HEK293 (cell line): ENCODE measurements around the gene TLR10.

Experiments used
- CTCF ChIA-PET: fragments of 350-600 bp; formaldehyde crosslinking; extraction: SDS; loops from one replicate; lab custom pipeline; 2021; ENCODE audit warnings: antibody characterized with exemption; lab: Yijun Ruan, JAX
- POLR2A ChIA-PET: fragments of 300-600 bp; formaldehyde crosslinking; extraction: SDS; loops from one replicate; lab custom pipeline; 2020; ENCODE audit warnings: antibody characterized with exemption, inconsistent platforms; lab: Yijun Ruan, JAX
- H3K27ac ChIP-seq: fragments of 200-500 bp; sonication (Bioruptor generic); 2 replicates; pipeline ENCODE4 v1.5.1; 2014; ENCODE audit warnings: low read depth, low read length, control low read depth, inconsistent platforms; ENCODE audit errors: extremely low read depth
- H3K36me3 ChIP-seq, 2 experiments: fragments of 200-500 bp in 1 of 2; sonication (Bioruptor generic) in 1 of 2; 1 replicate in 1 of 2; 2 replicates in 1 of 2; pipeline ENCODE4 v1.5.1; 2014 to 2017; ENCODE audit warnings: inconsistent platforms in 2 of 2, low read length in 2 of 2; ENCODE audit not compliant: control insufficient read depth in 2 of 2, insufficient read depth in 1 of 2
- H3K4me1 ChIP-seq: fragments of 200-500 bp; sonication (Bioruptor generic); 2 replicates; pipeline ENCODE4 v1.5.1; 2014; ENCODE audit warnings: mild to moderate bottlenecking, low read length, inconsistent platforms; ENCODE audit not compliant: control insufficient read depth, insufficient read depth
- H3K4me3 ChIP-seq: 2 replicates; pipeline ENCODE4 v1.5.1; 2011; ENCODE audit warnings: low read depth, mild to moderate bottlenecking, control low read depth, low read length, moderate library complexity
- H3K9me3 ChIP-seq: fragments of 200-500 bp; sonication (Bioruptor generic); 2 replicates; pipeline ENCODE4 v1.5.1; 2014; ENCODE audit warnings: low read depth, low read length, inconsistent platforms; ENCODE audit not compliant: control insufficient read depth, insufficient read depth
- GLIS2 ChIP-seq: fragments of 450-650 bp; formaldehyde crosslinking; IDR thresholded peaks from 2 replicates; pipeline ENCODE4 v1.5.1; 2016; ENCODE audit warnings: missing biosample characterization, missing genetic modification characterization
- SALL2 ChIP-seq: fragments of 450-650 bp; formaldehyde crosslinking; IDR thresholded peaks from 2 replicates; pipeline ENCODE4 v1.5.0; 2017; ENCODE audit warnings: missing biosample characterization, mild to moderate bottlenecking, missing genetic modification characterization, borderline replicate concordance
- SCRT2 ChIP-seq: fragments of 450-650 bp; formaldehyde crosslinking; IDR thresholded peaks from 2 replicates; pipeline ENCODE4 v1.5.1; 2016; ENCODE audit warnings: missing biosample characterization, missing genetic modification characterization
- SETDB1 ChIP-seq: IDR thresholded peaks from one replicate; pipeline ENCODE4 v1.6.1; 2017; ENCODE audit warnings: mild to moderate bottlenecking, low read length, moderate library complexity, mixed read lengths; ENCODE audit not compliant: insufficient read length
- SP2 ChIP-seq: fragments of 450-650 bp; formaldehyde crosslinking; IDR thresholded peaks from 2 replicates; pipeline ENCODE4 v1.5.1; 2016; ENCODE audit warnings: missing biosample characterization, missing genetic modification characterization
- ZNF112 ChIP-seq: fragments of 450-650 bp; formaldehyde crosslinking; IDR thresholded peaks from 2 replicates; pipeline ENCODE4 v1.5.0; 2017; ENCODE audit warnings: missing biosample characterization, missing genetic modification characterization
- ZNF114 ChIP-seq: fragments of 450-650 bp; formaldehyde crosslinking; IDR thresholded peaks from 2 replicates; pipeline ENCODE4 v1.5.0; 2017; ENCODE audit warnings: missing biosample characterization, missing genetic modification characterization
- ZNF138 ChIP-seq: fragments of 450-650 bp; formaldehyde crosslinking; IDR thresholded peaks from 2 replicates; pipeline ENCODE4 v1.5.1; 2016; ENCODE audit warnings: missing biosample characterization, missing genetic modification characterization, borderline replicate concordance
- ZNF184 ChIP-seq: fragments of 450-650 bp; IDR thresholded peaks from 2 replicates; pipeline ENCODE4 v1.5.1; 2018; ENCODE audit warnings: missing biosample characterization, mild to moderate bottlenecking, missing genetic modification characterization
- ZNF211 ChIP-seq: fragments of 450-650 bp; formaldehyde crosslinking; IDR thresholded peaks from 2 replicates; pipeline ENCODE4 v1.5.1; 2016; ENCODE audit warnings: low read depth, missing biosample characterization, missing genetic modification characterization
- ZNF324 ChIP-seq: fragments of 450-650 bp; formaldehyde crosslinking; IDR thresholded peaks from 2 replicates; pipeline ENCODE4 v1.5.1; 2016; ENCODE audit warnings: missing biosample characterization, missing genetic modification characterization
- ZNF560 ChIP-seq: fragments of 450-650 bp; formaldehyde crosslinking; IDR thresholded peaks from 2 replicates; pipeline ENCODE4 v1.5.1; 2017; ENCODE audit warnings: missing biosample characterization, missing genetic modification characterization, borderline replicate concordance
- ZNF571 ChIP-seq: fragments of 450-650 bp; formaldehyde crosslinking; IDR thresholded peaks from 2 replicates; pipeline ENCODE4 v1.5.0; 2017; ENCODE audit warnings: missing biosample characterization, missing genetic modification characterization
- ZXDB ChIP-seq: fragments of 450-650 bp; formaldehyde crosslinking; IDR thresholded peaks from 2 replicates; pipeline ENCODE4 v1.5.1; 2016; ENCODE audit warnings: missing biosample characterization, missing genetic modification characterization
- TF ChIP-seq, protein P1 (sequence below): fragments of 450-650 bp; formaldehyde crosslinking; optimal IDR thresholded peaks from 2 replicates; pipeline ENCODE3; 2016; ENCODE audit warnings: missing biosample characterization, mild to moderate bottlenecking, missing genetic modification characterization
- TF ChIP-seq, protein P2 (sequence below): fragments of 450-650 bp; formaldehyde crosslinking; IDR thresholded peaks from 2 replicates; pipeline ENCODE4 v1.5.1; 2016; ENCODE audit warnings: missing biosample characterization, missing genetic modification characterization, low read depth
- TF ChIP-seq, protein P3 (sequence below): fragments of 450-650 bp; formaldehyde crosslinking; IDR thresholded peaks from 2 replicates; pipeline ENCODE4 v1.5.1; 2017; ENCODE audit warnings: missing biosample characterization, missing genetic modification characterization
- TF ChIP-seq, protein P4 (sequence below): fragments of 450-650 bp; formaldehyde crosslinking; IDR thresholded peaks from 2 replicates; pipeline ENCODE4 v1.5.1; 2016; ENCODE audit warnings: missing biosample characterization, missing genetic modification characterization
- TF ChIP-seq, protein P5 (sequence below): fragments of 450-650 bp; formaldehyde crosslinking; IDR thresholded peaks from 2 replicates; pipeline ENCODE4 v1.5.1; 2016; ENCODE audit warnings: missing biosample characterization, missing genetic modification characterization, borderline replicate concordance

TLR10 gene

DNA sequence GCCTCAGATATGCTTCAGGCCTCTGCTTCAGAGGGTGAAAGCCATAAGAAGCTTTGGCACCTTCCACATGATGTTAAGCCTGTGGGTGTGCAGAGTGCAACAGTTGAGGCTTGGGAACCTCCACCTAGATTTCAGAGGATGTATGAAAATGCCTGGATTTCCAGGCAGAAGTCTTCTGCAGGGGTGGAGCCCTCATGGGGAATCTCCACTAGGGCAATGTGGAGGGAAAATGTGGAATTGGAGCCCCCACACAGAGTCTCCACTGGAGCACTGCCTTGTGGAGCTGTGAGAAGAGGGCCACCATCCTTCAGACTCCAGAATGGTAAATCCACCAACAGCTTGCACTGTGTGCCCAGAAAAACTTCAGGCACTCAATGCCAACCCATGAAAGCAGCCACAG, 35.2 kb downstream of the TLR10 start:
- TF ChIP-seq SETDB1 = peak; percentile 57
- TF ChIP-seq ZNF184 = no peak
- no peak overlapping the region for H3K27ac ChIP-seq
- H3K4me3 ChIP-seq = no peak overlapping the region
- H3K4me1 ChIP-seq = 0 out of 2 replicates have a peak, but pooled peaks cover 1% of the 10 kb centered on the region
- no peaks in the 10 kb centered on the region for H3K9me3 ChIP-seq
- H3K36me3 ChIP-seq = no peaks in the 10 kb centered on the region
- ChIA-PET POLR2A (no interaction called here), CTCF (no interaction called here)

DNA sequence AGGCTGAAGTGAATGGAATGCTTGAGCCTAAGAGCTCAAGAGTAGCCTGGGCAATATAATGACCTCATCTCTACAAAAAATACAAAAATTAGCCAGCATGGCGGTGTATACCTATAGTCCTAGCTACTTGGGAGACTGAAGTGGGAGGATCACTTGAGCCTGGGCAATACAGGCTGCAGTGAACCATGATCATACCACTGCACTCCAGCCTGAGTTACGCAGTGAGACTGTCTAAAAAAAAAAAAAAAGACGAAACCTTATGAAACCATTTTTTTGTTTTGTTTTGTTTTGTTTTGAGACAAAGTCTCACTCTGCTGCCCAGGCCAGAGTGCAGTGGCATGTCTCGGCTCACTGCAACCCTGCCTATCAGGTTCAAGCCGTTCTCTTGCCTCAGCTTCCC, 36.9 kb downstream of the TLR10 start:
- H3K4me1 ChIP-seq = no peaks in the 10 kb centered on the region
- H3K36me3 ChIP-seq = no peaks in the 10 kb centered on the region
- ChIA-PET CTCF (interaction anchor here (0.6 to 1.3 kb wide), 2 partner anchors 15 to 416 kb away, joined by 4 to 5 read pairs; no protein-coding TSS in a partner anchor), POLR2A (no interaction called here)
- H3K4me3 ChIP-seq = no peak overlapping the region
- TF ChIP-seq SALL2 (no peak), ZNF571 (tag by site-specific recombination) (no peak), SP2 (no peak), ZNF211 (no peak), ZNF138 (tag by site-specific recombination) (no peak)
- TF ChIP-seq, protein P1, sequence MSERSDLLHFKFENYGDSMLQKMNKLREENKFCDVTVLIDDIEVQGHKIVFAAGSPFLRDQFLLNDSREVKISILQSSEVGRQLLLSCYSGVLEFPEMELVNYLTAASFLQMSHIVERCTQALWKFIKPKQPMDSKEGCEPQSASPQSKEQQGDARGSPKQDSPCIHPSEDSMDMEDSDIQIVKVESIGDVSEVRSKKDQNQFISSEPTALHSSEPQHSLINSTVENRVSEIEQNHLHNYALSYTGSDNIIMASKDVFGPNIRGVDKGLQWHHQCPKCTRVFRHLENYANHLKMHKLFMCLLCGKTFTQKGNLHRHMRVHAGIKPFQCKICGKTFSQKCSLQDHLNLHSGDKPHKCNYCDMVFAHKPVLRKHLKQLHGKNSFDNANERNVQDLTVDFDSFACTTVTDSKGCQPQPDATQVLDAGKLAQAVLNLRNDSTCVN (tag by site-specific recombination) = no peak
- H3K9me3 ChIP-seq = no peaks in the 10 kb centered on the region
- no peak overlapping the region for H3K27ac ChIP-seq

DNA sequence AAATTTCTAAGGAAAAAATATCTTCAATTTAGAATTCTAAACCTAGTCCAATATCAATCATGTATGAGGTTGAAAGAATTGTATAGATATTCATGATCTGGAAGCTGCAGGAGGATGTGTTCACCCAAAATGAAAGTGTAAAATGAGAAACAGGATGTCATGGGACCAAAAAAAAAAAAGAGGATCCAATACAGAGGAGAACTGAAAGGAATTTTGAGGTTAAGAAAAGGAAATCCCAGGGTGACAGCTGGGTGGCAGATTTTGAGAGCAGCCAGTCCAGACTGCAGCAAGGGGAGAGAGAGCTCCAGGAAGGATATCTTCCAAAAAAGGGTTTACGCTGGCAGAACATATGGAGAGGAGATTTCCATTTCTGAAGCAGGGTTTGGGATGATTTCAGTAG, 38.9 kb downstream of the TLR10 start:
- POLR2A ChIA-PET = no interaction called here
- TF ChIP-seq, protein P2, sequence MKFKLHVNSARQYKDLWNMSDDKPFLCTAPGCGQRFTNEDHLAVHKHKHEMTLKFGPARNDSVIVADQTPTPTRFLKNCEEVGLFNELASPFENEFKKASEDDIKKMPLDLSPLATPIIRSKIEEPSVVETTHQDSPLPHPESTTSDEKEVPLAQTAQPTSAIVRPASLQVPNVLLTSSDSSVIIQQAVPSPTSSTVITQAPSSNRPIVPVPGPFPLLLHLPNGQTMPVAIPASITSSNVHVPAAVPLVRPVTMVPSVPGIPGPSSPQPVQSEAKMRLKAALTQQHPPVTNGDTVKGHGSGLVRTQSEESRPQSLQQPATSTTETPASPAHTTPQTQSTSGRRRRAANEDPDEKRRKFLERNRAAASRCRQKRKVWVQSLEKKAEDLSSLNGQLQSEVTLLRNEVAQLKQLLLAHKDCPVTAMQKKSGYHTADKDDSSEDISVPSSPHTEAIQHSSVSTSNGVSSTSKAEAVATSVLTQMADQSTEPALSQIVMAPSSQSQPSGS (tag by site-specific recombination) = no peak
- no peak for TF ChIP-seq ZNF560 (tag by site-specific recombination)
- TF ChIP-seq, all 188 proteins: peak for 0
- Histone ChIP-seq H3K36me3 (no peaks in the 10 kb centered on the region), H3K27ac (no peak overlapping the region), H3K9me3 (no peaks in the 10 kb centered on the region), H3K4me1 (no peaks in the 10 kb centered on the region), H3K4me3 (no peak overlapping the region)
- CTCF ChIA-PET = interaction anchor here (1.8 kb wide), 1 partner anchor 38 kb away, joined by 4 read pairs; the partner anchor contains the start of gene TLR10

DNA sequence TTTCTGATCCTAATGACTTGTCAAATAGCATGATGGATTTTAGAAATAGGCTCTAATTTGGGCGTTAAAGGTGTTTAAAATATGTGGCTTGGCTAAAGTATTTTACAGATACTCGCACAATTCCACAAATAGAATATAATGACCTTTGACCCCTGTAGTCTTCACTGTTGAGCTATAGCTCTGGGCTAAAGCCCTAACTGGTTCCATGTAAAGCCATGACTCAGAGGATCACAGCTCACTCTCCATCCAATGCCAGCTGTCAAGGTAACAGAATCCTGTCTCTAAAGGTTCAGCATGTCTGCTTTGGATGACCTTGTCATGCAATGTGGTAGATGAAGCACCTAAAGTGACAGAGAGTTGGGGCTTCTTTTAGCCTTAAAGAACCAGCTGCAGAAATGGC, 42.5 kb downstream of the TLR10 start:
- no peak overlapping the region for H3K4me3 ChIP-seq
- TF ChIP-seq SCRT2 (no peak), GLIS2 (tag by site-specific recombination) (no peak), ZXDB (tag by site-specific recombination) (no peak), ZNF114 (tag by site-specific recombination) (no peak), ZNF324 (no peak), ZNF112 (no peak)
- TF ChIP-seq, protein P3, sequence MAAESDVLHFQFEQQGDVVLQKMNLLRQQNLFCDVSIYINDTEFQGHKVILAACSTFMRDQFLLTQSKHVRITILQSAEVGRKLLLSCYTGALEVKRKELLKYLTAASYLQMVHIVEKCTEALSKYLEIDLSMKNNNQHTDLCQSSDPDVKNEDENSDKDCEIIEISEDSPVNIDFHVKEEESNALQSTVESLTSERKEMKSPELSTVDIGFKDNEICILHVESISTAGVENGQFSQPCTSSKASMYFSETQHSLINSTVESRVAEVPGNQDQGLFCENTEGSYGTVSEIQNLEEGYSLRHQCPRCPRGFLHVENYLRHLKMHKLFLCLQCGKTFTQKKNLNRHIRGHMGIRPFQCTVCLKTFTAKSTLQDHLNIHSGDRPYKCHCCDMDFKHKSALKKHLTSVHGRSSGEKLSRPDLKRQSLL (tag by site-specific recombination) = no peak
- TF ChIP-seq, protein P4, sequence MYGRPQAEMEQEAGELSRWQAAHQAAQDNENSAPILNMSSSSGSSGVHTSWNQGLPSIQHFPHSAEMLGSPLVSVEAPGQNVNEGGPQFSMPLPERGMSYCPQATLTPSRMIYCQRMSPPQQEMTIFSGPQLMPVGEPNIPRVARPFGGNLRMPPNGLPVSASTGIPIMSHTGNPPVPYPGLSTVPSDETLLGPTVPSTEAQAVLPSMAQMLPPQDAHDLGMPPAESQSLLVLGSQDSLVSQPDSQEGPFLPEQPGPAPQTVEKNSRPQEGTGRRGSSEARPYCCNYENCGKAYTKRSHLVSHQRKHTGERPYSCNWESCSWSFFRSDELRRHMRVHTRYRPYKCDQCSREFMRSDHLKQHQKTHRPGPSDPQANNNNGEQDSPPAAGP = no peak
- TF ChIP-seq, protein P5, sequence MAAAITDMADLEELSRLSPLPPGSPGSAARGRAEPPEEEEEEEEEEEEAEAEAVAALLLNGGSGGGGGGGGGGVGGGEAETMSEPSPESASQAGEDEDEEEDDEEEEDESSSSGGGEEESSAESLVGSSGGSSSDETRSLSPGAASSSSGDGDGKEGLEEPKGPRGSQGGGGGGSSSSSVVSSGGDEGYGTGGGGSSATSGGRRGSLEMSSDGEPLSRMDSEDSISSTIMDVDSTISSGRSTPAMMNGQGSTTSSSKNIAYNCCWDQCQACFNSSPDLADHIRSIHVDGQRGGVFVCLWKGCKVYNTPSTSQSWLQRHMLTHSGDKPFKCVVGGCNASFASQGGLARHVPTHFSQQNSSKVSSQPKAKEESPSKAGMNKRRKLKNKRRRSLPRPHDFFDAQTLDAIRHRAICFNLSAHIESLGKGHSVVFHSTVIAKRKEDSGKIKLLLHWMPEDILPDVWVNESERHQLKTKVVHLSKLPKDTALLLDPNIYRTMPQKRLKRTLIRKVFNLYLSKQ (tag by site-specific recombination) = no peak
- CTCF ChIA-PET = interaction anchor here (1.6 kb wide), 1 partner anchor 10 kb away, joined by 7 read pairs; no protein-coding TSS in a partner anchor
- H3K27ac ChIP-seq = no peak overlapping the region
- H3K36me3 ChIP-seq = no peaks in the 10 kb centered on the region
- POLR2A ChIA-PET = no interaction called here
- no peaks in the 10 kb centered on the region for H3K4me1 ChIP-seq
- no peaks in the 10 kb centered on the region for H3K9me3 ChIP-seq
